ENCODE data around the gene GAS7.
"Not testable (repeated sequence)": the region's sequence is repeated elsewhere in the genome, so short reads cannot be mapped to it uniquely, and the experiment has no call there.

Gene GAS7

DNA sequence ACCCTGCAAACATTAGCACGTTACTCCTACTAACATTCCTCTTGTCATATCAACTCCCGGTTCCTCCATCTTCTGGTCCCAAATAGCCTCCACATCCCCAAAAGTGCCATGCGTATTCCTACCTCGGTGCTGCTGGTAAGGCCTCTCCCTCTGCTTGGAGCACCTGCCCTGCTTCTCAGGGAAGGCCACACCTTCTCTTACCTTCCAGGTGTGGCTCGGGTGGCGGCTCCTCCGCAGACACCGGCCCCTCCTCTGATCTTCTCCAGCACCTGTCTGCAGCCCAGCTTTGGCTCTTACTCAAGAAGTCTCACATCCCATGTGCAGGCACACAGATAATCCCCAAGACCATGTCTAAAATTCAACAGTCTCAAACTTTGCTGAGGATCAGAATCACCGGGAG lies 92.3 kb downstream of the GAS7 start:
- no peak for DNase-seq

GRCh38 chr17:10105513-10106001 lies 92.8 kb downstream of the GAS7 start:
- DNase-seq = no peak

GRCh38 chr17:10103712-10104111 lies 94.7 kb downstream of the GAS7 start:
- DNase-seq = no peak

DNA sequence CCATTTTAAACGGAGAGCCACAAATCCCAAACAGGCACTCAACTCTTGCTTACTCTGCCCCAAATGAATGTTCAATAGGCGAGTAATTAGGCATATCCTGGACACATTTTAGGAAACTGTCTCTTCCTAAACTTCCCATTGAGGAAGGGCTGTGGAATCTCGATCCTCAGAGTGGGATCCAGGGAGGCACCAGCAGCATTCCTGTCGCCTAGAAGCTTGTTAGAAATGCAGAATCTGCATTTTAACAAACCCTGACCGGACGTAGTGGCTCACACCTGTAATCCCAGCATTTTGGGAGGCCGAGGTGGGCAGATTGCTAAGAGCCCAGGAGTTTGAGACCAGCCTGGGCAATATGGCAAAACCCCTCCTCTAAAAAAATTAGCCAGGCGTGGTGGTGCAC lies 95.6 kb downstream of the GAS7 start:
- no peak for DNase-seq

- peak; percentile 21 for DNase-seq
These were observed 99.3 kb downstream of the GAS7 start for GRCh38 chr17:10099051-10099571.

GRCh38 chr17:10096596-10096995 lies 101.8 kb downstream of the GAS7 start:
- no peak for DNase-seq

GRCh38 chr17:10095295-10095694 lies 103.1 kb downstream of the GAS7 start:
- not testable (repeated sequence) for DNase-seq

DNA sequence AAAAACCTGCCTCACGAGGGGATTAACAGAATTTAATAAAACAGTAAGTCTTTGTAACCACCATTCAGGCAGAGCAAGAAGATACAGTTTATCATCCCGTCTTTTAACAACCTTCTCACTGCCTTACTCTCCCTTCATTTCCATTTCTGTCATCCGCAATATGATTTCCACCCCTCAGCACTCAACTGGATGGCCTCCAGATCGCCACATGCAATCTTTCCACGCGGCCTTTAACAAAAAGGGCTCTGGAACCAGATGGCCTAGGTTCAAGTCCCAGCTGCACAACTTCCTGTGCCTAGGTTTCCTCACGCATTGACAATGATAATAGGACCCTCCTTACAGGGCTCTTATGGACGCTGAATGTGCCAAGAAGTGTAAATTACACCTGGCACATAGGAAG lies 103.6 kb downstream of the GAS7 start:
- no peak for DNase-seq

DNA sequence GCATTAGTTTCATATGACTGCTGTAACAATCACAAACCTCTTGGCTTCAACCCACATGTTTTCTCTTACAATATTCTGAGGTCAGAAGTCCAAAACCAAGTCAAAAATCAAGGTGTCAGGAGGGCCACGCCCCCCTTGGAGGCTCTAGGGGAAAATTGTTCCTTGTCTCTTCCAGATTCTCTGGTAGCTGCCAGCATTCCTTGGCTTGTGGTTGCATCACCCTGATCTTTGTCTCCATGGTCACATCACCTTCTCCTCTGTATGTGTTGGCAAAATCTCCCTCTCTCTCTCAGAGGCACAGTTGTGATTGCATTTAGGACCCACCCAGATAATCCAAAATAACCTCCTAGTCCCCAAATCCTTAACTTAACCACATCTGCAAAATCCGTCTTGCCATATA lies 105.8 kb downstream of the GAS7 start:
- no peak for DNase-seq

DNA sequence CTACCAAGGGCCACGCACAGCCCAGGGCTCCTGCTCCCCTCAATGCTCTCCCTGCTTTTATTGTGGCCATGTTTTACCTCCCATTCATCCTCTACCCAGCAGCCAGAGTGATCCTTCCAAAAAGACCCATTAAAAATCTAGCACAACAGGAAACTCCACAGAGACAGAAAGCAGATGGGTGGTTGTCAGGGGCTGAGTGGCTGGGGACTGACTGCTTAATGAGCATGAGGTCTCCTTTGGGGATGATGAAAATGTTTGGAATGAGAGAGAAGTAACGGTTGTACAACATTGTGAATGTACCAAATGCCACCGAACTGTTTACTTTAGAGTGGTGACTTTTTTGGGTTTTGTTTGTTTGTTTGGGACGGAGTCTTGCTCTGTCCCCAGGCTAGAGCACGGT lies 107.4 kb downstream of the GAS7 start:
- no peak for DNase-seq

DNA sequence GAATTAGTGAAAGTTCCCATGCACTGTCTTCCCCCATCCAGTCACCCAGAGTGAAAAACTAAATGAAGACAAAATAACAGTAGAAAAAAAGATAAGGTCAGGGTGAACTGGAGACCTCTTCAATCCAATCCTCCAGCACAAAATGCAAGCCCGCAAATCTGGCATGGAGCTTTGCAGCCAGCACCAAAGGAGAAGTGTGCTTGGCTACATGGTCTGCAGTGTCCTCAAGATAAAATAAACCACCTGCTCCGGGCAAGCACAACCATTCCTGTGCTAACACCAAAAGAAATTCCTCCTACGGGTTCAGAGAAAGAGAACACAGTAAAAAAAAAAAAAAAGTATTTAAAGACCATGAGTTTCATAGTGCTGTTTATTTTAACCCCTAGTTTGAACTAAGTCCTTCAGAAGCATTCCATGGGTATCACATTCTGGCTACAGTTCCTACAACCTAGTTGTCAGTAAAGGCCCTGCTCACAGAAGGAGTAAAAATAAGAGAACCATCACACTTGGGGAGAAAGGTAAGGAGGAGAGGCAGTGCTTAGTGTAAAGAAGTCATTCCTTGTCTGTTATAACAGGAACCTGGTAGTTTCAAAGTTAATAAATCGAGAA lies 109.1 kb downstream of the GAS7 start:
- DNase-seq = no peak

DNA sequence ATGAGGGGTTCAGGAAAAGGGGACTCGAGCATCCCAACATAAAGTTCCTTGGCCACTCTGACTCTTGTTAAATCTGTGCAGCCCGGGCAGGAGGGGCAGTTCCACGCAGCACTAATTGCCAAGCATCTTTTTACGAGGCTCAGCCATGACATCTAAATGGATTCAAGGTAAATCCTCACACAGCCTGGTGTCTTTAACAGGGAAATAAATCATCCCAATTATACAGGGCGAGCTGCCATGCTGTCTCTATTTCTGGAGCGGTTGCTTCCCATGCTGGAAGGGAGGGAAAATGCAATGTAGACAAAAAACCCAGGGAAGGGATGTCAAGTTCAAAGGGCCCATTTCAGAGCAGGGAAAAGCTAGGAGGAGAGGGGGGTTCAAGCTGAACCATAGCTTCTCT lies 110.0 kb downstream of the GAS7 start:
- DNase-seq = no peak

- DNase-seq = no peak
These were observed 111.1 kb downstream of the GAS7 start for GRCh38 chr17:10087355-10087754.

DNA sequence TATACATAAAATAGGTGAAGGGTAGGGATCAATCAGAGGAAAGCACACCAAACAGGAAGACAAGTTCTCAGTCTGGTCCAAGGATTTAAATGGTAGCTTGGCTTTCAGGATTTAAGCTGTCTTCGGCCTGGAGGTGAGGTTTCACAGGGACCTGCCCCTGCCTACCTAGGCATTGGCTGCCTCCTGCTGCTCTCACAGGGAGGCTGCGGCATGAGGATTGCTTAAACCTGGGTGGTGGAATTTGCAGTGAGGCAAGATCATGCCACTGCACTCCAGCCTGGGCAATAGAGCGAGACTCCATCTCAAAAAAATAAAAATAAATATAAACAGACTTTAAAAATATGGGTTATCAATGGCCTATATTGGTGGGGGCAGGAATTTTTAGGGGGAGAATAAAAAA lies 114.5 kb downstream of the GAS7 start:
- no peak for DNase-seq

GRCh38 chr17:10082795-10083194 lies 115.6 kb downstream of the GAS7 start:
- no peak for DNase-seq

DNA sequence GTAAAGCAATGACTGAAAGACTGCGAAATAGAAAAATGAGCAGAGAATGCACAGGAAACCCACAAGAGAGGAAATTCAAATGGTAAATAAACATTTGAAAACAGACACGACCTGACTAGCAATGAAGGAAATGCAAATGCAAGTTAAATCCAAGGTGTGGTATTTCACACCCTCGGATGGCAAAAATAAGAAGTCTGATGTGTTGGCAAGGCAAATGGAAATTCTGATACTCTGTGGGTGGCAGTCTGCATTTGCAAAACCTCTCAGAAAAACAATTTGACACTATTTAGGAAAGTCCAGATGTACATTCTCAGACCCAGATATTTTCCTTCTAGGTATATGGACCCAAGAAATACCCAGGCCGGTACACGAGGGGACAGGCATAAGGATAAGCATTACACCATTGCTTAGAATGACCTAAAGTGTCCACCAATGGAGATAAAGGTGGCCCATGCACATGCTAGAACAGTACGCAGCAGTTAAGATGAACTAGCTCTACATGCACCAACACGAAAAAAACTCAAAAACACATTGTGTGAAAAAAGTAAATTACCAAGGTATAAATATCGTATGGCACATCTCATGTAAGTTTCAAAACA lies 116.7 kb downstream of the GAS7 start:
- no peak for DNase-seq

DNA sequence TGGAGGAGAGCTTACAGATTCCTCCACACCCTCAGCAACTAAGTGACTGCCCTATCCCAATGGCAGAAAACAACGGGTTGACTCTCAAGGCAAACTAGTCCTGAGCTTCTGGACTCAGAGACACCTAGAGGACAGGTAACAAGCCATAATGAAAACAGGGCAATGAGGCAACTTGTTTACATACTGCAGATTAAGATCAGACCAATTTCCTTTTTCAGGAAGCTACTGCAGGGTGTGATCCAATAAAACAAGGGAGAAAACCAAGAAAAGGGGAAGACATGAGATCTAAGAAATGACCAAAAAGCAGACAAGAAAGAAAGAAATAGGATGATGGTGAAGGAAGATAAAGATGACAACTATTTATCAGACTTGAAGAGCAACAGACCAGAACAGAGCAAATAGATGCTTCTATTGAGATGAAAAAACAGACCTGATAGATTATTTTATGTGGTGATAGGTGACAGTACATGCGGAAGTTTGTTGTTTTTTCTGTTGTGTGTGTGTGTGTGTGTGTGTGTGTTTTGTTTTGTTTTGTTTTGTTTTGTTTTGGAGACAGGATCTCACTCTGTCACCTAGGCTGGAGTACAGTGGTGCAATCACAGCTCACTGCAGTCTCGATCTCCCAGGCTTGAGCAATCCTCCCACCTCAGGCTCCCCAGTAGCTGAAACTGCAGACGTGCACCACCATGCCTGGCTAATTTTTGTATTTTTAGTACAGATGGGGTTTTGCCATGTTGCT lies 120.7 kb downstream of the GAS7 start:
- DNase-seq = peak; percentile 30

- DNase-seq = no peak
These were observed 122.5 kb downstream of the GAS7 start for GRCh38 chr17:10075919-10076318.

GRCh38 chr17:10073941-10074340 lies 124.5 kb downstream of the GAS7 start:
- DNase-seq = no peak

DNA sequence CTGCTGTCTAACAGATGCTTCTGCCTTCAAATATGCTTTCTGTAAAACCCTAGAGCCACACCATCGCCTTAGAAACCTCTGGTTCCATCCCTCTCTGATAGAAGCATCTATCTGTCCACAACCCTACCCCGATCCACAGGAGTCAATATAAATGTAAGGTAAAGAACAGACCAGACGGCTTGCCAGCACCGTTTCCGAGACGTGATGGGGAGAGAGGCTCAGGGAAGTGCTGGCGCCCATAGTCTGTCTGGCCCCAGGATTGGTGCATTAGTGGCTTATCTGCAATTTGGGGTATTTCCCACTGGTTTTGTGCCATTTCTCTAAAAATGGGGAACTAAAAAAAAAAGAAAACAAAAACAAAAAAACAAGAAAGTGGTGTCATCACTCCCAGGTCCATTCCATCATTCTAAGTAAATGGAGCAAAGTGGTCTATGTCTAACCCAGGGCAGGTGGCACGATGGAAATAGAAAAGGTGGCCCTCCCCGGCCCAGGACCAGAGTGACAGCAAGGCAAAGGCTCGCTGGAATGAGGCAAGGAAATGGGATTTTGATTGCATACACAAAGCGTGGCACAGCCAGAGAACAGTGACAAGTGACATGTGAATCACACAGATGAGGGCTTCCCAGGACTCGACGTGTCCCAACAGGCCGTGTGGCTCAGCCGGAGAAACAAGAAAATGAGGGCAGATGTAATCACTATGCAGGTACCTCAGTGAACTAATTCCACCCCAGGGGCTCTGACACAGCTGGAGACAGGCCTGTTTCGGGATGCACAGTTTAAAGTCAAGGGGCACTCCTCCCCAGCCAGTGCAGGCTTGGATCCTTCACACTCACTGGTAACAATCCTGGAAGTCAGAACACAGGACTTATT lies 125.6 kb downstream of the GAS7 start:
- DNase-seq = no peak

DNA sequence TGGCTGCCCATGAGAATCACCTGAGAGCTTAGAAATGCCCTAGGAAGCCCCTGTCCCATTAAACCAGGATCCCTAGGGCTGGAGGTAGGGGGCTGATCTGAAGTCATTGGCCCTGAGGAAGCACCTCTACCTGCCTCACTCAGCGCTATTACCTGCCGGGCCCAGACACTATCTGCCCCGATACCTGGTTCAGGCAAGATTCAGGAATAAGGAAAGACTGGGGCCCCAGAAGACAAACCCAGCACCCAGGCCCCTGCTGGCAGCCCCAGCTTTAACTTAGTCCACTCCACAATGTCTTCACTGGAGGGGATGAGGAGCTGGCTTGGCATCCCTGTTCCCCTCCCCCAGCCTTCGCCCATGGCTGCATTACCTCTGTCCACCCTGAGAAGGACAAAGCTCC lies 126.3 kb downstream of the GAS7 start:
- DNase-seq = no peak

DNA sequence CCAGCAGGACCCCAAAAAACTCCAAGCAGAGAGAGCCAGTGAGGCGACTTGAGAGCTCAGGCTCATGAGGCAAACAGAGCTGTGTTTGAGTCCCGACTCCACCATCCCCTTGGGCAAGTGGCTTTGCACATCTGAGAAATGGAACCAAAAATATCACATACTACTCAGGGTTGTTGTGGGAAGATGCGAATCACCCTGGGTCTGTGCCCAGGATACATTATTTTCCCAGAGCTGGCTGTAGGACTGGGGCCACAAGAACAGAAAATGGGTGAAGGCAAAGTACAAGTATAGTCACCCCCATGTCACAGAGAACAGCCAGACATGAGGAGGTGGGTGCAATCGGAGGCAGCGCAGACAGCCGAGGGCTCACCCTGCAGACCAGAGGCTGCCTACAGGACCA lies 127.3 kb downstream of the GAS7 start:
- no peak for DNase-seq

DNA sequence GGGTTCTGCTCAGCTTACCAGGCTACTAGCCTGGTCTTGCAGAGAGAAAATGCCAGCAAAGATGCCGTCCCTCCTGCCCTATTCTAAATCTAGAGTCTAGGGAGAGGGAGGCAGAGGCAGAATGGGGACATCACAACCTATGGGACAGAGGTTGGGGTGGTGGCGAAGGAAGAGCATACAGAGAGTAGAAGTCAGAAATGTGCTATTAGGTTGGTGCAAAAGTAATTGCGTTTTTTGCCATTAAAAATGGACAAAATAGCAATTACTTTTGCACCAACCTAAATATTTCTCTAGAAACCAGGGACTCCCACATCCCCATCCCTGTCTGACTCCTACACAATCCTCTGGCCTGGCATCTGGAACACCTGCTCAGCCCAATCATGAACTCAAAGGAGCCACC lies 127.7 kb downstream of the GAS7 start:
- no peak for DNase-seq
